Spleen (tissue), 7 donors: ENCODE results near the gene DPYSL5.

Experiments
- CTCF ChIP-seq, 11 experiments: fragments of 200-600 bp in 7 of 11; fragments of 450-650 bp in 4 of 11; sonication (generic) in 4 of 11; IDR thresholded peaks in 8 of 11; conservative IDR thresholded peaks in 3 of 11; 1 replicate in 7 of 11; 2 replicates in 4 of 11; pipeline versions ENCODE4 v1.4.0 to v1.8.0; 2016 to 2021; ENCODE audit warnings: antibody characterized with exemption in 11 of 11, inconsistent platforms in 4 of 11, mild to moderate bottlenecking in 1 of 11
- POLR2A ChIP-seq, 3 donors: fragments of 450-650 bp; IDR thresholded peaks; one replicate each; pipeline ENCODE4 v1.5.1; 2017; ENCODE audit warnings: antibody characterized with exemption in 3 of 3, mild to moderate bottlenecking in 1 of 3
- POLR2AphosphoS5 ChIP-seq, 3 donors: sonication (generic); formaldehyde crosslinking; IDR thresholded peaks; one replicate each; pipeline ENCODE4 v1.5.1; 2017; ENCODE audit warnings: antibody characterized with exemption in 3 of 3
- donor health status: DM: no; HTN: no; CAD: no; lungs with moderate emphysema.
- donor health status: DM: no; HTN: no; CAD: no.
- donor health status: DM: no; HTN: no; CAD: no.

- TF ChIP-seq CTCF (IDR thresholded peaks at IDR 0.05 in 8 of 11, conservative IDR thresholded peaks at IDR 0.05 in 3 of 11) (no peak), POLR2A (IDR thresholded peaks at IDR 0.05) (no peak), POLR2AphosphoS5 (IDR thresholded peaks at IDR 0.05) (no peak)
These were observed 36.0 kb downstream of the DPYSL5 start for GRCh38 chr2:26883956-26884355.
